ENCODE results near the gene MPRIP.

Gene MPRIP

DNA sequence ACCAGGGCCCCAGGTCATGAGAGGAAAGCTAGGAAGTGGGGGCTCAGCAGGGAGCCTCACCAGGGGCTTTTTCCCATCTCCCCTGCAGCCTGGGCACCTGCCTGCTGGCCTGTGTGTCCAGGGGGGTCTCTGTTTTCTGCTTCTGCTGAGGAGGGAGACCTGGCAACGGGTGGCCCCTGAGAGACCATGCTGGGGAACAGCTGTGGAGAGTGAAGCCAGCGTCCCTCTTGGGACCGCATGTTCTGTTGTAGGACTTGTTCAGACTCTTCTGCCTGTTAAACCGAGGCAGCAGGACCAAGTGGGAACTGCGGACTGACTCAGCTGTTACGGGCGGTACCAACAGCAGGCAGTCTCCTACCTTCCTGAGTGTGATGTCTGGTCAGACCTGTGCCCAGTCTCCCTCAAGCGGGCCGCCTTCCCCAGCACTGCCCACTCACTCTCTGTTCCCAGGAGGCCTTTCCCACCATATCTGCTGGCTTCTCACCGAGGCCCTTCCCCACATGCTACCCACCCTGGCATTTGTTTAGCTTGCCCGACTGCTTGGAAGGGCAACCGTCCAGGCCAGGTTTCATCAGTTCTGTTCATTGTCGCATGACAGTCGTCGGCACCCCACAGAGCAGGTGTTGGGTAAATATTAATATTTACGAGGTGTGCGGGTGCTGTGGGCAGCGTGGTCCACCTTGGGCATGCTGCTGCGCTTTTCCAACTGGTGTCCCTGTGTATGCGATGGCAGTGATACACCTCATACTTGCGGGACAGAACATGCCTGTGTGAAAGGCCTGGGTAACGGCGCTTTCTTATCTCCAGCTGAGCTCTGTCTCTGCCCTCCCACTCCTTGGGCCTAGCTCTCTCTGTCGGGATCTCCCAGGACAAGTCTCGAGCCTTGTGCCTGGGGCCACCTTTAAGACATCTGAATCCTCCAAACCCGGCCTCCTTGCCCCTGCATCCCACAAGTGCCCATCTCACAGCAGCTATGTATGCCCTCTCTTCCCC, 69.4 kb downstream of the MPRIP start:
- no peak for DNase-seq

DNA sequence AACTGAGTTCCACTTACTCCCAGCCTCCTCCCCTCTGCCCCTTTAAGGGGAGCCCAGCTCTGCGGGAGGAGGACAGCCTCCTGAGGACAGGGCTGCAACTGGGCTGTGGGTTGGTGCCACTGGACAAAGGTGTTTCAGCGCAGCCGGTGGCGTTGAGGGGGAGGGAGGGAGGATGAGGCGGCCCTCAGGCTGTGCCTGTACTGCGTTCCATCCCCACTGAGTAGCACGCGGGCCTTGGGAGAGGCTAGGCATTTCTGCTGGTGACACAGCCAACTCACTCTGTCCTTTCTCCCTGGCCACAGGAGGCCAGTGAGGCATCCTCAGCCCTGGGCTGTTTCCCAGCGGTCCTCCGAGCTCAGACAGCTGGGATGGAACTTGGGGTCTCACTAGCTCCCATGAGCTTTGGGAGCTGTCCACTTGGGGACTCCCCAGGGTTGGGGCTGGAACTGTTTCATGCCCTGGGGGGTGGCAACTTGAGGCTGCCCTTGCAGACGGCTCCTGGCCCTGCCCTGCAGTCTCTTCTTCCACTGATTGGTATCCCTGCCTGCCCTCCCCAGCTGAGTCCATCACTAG, 70.5 kb downstream of the MPRIP start:
- DNase-seq, result no peak

DNA sequence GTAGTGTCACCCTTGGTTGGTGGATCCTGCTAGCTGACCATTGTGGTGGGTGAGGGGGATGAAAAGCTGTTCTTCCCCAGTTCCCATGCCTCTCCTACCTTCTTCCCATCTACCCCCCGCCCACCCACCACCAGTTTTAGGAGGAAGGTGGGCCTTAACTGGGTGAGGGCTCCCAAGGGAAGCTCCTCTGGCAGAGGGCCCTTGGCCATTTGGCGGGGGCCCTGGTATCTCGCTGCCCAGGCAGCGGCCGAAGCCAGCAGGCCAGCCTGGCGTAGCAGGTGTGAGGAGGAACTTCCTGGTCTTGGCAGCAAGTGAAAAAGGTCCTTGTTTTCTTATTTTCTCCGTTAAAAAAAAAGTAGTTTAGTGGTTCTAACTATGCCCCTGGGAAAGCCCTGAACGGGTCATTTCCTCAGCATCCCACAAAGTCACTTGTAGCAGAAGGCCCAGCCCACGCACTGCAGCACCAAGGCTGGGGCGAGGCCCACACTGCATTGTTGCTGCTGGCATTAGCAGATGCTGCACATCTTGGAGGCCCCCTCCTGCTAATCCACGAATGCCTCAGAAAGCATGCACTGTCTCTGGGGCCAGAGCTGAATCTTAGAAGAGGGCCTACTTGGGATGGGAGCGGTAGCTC, 72.5 kb downstream of the MPRIP start:
- no peak for DNase-seq

DNA sequence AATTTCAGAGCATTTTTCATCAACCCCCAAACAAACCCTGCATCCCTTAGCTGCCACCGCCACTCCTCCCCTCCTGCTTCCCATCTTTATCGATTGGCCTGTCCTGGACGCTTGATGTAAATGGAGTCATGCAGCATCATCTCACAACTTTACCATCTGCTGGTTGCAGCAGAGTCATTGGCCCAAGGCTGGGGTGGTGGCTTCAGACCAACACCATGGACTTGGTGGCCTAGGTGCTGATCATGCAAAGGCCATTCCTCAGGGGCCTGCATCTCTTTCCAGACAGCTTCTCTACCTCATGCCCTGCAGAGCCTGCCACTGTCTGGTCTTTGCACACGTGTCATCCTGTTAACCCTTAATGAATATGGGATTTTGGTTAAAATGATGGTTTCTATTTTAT, 73.4 kb downstream of the MPRIP start:
- DNase-seq, result no peak

DNA sequence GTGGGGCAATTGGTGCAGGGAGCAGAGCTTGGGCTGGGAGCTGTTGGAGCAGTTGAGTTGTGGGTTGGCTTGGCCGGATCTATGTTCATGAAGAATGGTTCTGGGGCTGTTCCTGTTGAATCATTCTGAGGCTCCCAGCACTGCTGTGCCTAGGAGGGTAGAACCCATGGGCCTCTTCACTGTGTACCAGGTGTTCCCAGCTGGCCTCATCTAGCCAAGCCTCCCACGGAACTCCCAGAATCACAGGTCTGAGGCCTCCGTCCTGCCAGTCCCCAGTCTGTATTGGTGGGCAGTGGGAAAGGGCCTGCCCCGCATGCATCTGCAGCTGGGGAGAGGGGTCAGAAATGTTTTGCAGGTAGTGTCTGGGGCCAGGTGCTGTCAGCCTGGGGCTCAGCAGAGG, 74.1 kb downstream of the MPRIP start:
- no peak for DNase-seq

DNA sequence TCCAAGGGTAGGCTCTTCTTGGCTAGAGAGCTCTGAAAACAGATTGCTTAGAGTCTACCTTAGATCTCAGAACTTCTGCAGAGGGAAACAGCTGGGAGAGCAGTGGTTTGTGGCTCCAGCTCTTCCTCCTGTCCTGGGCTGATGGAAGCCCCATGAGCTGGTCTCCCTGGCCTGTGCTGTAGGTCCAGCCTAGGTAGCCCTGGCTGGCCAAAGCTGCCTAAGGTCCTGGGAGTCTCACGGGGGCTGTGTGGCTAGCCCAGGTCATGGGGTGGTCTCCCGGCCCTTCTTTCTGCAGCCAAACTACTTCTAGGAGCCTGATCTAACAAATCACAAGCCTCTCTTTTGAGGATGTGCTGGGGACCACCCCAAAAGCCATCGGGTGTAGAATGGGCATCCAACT, 75.7 kb downstream of the MPRIP start:
- DNase-seq, result no peak

DNA sequence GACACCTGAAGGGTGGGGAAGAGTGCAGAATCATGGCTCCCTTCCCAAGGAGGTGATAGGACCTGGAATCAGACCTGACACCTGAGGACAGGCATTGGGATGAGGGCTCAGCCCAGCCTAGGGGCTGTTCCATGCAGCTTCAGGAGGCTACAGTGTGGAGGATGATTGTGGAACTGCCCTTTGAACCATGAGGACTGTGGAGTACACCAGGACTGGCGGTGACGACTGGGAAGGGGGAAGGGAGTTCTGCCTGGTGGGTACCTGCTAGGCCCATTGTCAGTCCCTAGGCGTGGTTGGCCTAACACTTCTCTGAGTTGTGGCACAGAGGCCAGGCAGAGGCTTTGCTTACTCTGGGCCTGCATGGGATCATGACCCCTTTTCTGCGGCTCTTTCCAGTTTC, 76.1 kb downstream of the MPRIP start:
- DNase-seq, result no peak

DNA sequence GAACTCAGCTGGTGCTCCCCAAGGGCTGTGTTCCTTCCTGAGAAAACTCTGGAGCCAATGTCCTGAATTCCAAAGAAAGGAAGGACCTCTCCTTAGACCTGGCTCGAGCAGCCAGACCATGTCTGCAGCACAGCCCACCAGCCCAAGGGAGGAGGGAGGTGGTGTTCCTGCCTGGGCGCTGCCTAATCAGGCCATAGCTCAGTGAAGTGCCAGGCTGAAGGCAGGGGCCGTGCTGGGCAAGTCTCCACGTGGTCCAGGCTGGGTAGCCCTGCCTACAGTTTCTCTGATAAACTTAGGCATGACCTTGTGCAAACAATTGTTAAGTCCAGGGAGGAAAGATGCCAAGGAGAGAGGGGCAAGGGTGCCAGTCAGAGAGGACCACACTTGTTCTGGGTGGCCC, 76.8 kb downstream of the MPRIP start:
- no peak for DNase-seq

DNA sequence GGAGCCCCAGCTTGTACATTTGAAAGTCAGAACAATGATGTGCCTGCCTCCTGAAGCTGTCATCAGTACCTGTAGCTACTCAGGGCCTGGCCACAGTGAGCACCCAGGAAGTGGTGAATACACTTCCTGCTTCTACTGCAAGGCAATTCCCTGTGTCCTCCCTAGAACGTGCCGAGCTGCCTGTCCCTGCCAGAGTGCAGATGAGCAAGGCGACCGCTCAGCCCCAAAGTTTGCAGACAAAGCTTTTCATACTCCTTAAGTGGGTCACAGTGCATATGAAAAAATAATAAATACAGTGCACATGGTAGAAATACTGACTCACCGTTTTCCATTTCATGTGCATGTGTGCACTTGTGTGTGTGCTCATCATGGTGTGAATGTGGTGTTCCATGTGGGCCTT, 77.3 kb downstream of the MPRIP start:
- peak; percentile 73 for DNase-seq

DNA sequence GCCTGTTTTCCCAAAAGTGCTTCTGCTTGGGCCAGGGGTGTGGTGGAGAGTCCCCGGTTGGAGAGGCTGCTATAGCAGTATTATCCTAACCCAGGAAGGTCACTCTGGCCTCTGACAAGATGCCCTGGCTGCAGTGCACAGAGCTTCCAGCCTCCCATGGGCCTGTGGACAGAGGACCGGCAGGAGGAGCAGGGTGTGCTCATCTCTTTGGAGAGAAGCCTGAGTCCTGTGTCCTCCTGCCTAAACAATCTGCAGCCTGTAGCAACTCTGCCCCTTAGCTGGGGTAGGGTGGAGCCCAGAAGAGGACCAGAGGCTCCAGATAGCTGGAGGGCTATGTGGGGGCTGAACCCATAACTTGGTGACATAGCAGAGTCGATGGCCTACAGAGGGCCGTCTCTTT, 78.0 kb downstream of the MPRIP start:
- DNase-seq, result no peak

DNA sequence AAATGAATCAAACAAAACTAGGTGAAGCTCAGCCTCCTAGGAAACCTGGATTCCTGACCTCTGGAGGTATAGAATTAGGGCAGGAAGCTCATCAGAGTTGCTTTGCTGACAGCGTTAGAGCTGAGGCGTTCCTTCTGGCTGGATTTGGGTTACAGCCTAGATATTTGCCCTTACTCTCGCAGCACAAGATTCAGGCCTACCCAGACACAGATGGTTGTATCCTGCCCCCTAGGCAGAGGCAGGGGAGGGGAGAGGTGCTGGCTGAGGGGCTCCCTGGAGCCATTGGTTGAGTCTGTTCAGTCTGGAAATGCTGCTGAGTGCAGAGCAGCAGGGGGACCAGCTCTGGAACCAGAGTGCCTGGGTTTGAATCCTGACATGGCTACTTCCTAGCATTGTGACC, 78.4 kb downstream of the MPRIP start:
- DNase-seq, result no peak

DNA sequence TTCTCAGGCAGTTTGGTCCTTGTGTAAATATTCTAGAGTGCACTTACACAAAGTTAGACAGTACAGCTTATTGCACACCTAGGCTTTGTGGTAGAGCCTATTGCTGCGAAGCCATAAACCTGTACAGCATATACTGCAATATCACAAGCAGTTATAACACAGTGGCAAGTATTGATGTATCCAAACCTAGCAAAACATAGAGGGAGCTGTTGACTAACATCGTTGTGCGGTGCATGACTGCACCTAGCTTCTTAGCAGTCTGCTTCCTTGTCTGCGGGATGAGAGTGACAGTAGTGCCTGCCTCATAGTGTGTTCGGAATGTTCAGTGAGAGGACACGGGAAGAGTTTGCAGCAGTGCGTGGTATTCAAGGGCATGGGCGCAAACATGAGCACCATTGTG, 78.9 kb downstream of the MPRIP start:
- no peak for DNase-seq

DNA sequence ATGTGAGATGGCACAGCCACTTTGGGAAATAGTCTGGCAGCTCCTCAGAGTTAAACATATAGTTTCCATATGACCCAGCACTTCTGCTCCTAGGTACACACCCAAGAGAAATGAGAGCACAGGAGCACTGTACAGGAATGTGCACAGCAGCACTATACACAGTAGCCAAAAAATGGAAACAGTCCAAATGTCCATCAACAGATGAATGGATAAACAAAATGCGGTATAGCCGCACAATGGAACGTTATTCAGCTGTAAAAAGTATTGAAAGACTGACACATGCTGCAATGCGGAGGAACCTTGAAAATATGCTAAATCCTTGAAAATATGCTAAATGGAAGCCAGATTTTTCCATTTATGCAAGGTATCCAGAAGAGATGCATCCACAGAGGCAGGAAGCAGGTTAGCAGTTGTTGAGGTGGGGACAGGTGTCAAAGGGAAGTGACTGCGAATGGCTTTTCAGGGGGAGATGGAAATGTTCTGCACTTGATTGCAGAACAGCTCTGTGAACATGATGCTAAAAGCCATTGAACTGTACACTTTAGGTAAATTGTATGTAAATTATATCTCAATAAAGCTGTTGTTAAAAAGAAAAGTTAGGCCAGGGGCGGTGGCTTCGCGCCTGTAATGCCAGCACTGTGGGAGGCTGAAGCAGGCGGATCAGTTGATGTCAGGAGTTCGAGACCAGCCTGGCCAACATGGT, 80.7 kb downstream of the MPRIP start:
- DNase-seq, result no peak

DNA sequence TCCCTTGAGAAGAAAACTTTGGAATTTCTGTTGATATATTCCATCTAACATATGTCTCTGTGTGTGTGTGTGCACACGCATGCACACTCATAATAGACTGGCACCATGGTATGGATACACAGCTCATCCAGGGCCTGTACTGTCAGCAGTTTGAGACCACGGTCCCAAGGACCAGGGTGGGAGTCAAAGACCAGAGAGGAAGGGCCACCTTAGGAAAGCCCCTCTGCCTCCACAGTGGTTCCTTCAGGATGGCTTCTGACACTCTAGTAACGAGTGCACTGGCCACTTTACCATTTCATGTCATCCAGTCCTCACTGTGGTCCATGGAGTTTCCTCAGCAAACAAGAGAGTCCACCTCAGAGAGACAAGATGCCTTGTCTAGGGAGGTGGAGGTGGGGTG, 82.1 kb downstream of the MPRIP start:
- DNase-seq, result no peak

DNA sequence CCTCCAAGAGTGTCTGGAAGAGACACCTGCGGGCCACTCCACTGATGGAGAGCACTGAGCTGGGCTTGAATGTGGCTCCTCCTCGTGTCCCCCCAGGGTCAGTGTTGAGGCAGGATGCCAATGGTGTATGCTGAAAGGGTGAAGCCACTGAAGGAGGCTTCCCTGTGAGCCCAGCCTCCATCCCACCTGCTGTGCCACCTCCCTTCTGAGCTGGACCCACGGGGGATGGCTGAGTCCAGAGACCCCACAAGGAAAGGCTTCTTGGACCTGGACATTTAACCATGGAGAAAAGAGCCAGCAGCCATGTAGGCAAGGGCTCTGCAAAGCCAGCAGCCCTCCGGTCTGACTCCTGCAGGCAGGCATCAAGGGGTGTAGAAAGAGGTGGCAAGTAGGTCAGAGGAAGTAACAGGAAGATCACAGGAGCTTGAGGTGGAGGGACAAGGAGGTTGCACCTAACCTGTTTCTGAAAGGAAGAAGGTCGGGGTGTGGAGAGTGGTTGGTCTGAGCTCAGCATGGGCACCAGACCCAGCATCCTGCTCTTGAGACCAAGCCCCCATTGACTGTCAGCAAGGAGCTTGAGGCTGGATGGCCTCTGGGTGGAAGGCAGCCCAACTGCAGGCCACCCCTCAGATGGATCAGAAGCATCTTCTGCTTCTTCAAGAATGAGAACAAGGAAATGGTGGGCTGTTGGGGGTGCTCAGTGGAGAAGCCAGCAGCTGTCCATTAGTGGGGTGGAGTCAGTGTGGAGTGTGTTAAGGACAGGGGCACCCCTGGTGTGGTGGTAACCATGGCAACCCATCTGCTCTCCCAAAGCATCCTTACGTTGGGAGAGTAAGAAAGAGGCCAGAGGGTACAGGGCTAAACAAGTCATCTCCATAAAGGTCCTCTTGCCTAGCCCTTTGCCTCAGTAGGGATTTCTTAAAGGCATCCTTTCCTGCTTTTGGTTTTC, 83.2 kb downstream of the MPRIP start:
- peak; percentile 55 for DNase-seq

DNA sequence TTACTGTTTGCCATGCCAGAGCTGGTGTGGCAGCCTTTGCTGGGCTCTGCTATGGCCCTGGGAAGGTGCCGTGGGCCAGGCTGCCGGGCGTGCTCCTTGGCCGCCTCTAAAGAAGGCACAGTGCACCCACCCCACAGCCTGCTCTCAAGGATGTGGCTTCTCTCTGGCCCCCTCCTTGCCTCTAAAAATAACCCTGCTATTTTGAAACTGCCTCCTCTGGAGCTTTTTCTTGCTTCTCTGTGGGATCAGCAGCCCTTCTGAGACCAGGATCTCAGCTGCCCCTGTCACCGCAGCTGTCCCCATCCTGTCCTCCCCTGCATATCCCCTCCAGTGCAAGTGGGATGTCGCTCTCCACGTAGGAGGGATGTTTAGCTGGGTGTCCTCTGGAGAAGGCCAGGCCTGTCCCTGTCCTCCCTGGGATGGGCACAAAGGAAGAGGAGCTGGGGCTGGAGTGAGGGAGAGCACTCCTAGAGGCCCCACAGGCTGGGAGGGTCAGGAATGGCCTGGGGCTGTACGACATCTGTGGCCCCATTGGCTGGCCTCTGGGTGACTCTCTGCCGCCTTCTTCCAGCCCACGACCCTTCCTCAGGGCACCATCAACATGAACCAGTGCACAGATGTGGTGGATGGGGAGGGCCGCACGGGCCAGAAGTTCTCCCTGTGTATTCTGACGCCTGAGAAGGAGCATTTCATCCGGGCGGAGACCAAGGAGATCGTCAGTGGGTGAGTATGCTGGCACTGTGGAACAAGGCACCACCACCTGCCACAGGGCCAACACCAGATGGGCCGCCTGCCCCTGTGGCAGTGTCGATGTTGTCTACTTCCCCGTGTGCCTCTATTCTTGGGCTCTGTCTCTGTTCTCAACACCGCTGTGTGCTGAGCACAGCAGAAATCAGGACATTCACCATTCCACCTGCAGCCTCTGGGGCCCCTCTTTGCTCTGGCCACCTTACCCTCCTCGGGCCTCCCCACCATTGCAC, 84.2 kb downstream of the MPRIP start:
- peak; percentile 29 for DNase-seq

DNA sequence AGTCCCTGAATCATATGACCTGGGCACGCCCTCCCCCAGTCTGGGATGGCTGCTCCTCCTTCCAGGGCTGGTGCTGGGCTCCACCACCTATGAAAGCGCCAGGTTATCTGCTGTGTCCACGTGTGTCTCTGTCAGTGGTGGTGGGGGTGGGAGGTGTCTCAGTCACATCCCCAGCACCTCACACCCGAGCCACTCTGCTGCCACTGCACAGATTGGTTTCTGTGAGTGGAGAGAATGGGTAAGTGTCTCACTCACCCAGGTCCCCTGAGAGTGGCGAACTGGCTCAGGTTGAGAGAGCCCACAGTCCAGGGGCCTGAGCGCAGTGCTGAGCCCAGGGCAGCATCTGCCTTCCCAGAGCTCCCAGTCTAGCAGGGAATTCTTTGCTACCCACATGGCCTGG, 84.9 kb downstream of the MPRIP start:
- no peak for DNase-seq

DNA sequence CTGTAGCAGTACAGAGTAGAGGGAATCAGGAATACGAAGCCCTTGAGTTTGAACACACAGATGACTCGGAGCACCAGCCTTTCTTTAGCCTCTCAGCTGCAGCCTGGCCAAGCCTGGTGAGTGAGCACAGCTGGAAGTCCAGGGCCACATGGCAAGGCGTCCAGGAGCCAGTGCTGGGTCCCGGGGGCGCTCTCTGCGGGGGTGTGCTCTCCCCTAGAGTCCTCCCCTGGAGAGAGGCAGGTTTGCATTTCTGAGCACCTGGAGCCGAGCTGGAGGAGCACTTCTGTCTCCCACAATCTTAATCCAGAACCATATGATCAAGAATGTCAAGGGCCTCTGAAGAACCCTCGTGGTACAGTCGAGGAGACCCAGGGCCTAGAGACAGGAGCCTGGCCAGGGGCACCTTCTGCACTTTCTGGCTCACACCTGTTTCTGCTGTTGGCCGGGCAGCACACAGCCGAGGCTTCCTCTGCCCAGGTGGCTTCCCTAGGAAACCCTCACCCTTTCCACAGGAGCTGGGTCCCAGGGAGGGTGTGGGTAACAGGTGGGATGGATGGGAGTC, 85.6 kb downstream of the MPRIP start:
- DNase-seq, result no peak

DNA sequence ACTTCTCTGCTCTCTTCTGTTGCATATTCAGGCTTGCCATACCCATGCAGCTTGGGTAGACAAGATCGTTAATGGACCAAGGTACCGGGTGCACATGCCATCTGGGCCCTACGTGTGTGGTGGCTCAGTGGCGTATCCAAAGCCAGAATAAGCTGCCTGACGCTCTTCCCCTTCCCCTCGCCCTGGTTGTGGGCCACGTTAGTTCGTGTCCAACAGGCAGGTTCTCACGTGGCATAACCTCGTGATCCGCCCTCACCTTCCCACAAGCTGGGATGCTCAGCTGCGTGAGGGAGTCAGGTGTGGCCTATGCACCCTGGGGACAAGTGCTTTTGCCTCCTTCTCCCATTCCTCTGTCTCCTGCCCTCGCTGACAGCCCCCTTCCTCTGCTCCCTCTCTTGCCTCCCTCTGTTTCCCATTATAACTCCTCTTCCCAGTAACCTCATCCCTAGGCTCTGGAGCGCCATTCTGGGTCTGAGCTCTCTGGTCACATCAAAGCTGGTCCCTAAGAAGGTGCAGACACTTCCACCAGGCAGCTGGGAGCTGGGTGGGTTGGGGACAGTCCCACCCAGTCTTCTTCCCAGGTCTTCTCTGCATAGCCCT, 86.3 kb downstream of the MPRIP start:
- no peak for DNase-seq

DNA sequence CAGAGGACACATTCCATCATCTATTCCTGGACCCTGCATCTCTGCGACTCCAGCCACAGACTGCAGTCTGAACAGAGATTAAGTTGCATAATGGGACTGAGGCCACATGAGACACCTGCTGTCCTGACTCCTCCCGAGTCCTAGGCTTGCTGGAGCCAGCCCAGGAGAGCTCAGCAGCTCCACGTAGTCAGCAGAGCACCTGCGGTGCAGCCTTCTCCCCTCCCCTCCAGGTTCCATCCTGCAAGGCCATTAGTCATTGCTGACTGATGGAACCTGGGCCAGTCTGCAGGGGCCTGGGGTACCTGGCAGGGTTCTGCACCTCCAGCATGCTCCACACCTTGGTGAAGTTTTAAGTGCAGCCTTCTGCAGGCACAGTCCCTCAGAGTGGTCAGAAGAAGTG, 87.2 kb downstream of the MPRIP start:
- no peak for DNase-seq
